GM18858 (cell line): ENCODE results near the gene PTPRN2.
"Not testable (repeated sequence)": the region's sequence is repeated elsewhere in the genome, so short reads cannot be mapped to it uniquely, and the experiment has no call there.

Experiments used
- ATAC-seq: cut with Tn5 transposase; IDR thresholded peaks from one replicate; pipeline ENCODE4 v1.9.1; 2021; ENCODE audit not compliant: unreplicated experiment

Gene PTPRN2

DNA sequence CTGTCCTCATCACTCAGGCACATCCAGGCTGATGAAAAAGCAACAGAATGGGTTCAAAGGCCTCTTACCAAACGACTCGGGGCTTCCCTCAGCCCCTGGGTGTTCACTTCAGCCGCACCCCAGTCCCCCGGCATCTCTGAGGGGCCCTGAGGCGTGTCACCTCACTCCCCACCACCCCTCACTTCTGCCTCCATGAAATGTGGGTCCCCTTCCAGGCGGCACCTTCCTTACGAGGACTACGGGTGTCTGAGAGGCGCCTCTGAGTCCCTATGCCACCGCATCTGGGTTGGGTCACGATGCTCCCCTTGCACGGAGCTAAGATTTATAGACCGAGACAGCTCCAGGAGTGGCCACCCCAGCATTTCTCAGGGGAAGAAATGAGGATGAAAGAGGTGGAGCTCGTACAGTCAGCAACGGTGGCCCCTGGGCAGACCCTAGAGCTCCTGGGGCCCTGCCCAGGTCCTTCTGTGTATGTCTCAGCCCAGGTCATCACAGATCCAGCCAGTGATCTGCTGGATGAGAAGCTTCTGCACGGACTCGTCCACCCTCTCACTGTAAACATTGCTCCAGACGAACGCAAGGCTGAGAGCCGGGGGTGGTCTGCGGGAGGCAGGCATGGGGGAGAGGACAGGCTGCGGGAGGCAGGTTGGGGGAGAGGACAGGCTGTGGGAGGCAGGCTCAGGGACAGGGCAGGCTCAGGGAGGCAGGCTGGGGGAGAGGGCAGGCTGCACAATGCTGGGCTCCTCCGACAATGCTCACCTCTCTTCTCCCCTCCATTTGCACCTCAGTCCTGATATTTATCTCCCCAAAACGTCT is 842.6 kb downstream of the PTPRN2 start:
- ATAC-seq = no peak

DNA sequence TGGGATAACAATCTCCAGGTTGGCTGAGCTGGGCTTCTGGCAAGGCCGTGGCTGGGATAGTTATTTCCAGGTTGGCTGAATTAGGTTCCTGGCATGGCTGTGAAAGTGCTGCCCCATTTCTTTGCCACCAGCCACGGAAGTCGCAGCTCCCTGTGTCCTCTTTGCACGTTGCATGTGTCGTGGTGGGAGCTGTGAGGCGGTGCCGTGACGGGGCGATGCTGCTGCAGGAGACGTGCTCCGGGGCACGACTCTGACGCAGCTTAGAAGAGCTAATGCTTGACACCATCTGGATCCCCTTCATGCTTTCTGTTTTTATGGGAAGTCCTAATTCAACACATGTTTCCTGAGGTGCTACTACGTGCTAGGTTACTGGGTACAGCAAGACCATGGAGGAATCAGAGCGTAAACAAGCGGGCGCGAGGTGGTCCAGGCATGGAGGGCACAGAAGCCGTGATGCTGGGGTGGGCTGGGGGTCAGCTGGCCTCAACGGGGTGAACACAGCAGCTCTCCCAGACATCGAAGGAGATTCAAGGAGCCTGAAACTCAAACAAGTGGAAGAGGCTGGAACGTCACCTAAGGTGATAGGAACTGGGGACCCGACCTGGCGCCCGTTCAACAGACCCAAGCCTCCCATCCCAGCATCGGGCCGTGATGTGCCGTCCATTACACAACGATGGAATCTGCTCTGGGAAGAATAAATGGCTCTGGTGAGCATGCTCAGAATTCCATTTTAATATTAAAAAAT is 843.7 kb downstream of the PTPRN2 start:
- ATAC-seq = no peak

DNA sequence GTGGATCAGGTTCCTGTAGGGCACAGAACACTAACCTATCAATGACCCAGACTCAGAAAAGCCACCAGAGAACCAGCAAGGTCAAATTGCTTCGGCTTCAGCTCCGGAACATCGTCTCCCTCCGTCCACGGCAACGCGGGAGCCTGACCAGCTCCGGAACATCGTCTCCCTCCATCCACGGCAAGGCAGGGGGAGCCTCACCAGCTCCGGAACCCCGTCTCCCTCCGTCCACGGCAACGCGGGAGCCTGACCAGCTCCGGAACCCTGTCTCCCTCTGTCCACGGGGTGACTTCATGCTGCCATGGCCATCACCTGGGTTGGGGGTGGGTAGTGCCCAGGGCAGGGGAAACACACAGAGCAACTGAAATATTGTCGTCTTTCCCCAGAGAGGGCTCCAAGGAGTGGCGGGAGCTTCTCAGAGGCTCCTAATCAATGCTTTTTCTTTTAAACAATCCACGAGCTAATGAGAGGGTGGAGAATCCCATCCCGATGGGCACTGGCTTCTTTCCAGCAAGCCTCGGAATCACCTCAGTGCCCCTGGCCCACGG is 847.3 kb downstream of the PTPRN2 start:
- no peak for ATAC-seq

DNA sequence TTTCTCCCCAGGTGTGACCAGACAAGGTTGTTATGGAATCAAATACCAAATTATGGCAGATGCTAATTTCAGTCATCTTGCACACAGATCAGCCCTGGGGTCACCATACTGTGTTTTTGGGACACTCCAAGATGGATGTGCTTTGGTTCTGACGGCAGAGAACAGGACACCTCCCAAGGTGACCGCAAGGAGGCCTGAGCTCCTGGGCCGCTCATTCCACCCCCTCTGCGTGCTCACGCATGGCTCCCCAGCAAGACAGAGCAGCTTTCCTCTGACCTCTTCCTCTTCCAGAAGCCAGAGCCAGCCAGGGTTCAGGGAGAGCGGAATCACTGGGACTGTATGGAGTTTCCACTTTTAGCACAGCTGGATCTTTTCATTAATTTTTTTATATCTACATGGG is 848.0 kb downstream of the PTPRN2 start:
- no peak for ATAC-seq

DNA sequence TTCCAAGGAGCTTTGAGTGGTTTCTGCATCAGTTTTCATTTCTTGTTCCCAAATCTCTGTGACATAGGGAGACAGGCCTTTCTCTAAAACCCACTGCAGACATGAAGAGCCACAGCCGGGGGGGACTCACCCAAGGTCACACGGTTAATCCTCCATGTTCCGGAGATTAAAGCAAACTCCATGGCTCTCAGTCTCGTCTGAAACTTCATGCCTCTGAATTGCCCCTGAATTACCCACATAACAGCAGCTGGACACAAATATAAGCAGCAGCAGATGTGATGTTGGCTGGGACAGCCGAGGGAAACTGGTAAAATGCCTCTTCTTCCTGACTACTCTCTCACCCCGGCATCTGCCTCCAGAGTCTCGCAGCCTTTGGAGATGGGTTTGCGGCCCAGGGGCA is 848.6 kb downstream of the PTPRN2 start:
- no peak for ATAC-seq

DNA sequence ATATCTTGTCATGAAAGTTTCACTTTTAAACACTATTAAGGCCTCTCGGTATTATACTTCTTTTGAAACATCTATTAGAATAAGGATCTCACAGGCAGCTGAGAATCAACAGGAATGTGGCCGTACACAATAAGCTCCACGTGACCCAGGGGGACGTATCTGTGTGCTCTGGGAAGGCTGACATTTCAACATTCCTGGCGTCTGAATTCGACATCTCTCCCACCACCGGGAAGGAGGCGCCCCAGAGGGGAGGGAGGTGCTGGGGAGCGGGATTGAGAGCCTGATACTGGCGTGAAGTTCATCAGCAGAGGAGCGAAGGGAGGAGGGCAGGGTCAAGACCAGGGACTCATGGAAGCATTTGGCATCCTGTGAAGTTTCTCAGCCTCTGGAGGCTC is 849.6 kb downstream of the PTPRN2 start:
- ATAC-seq = no peak

DNA sequence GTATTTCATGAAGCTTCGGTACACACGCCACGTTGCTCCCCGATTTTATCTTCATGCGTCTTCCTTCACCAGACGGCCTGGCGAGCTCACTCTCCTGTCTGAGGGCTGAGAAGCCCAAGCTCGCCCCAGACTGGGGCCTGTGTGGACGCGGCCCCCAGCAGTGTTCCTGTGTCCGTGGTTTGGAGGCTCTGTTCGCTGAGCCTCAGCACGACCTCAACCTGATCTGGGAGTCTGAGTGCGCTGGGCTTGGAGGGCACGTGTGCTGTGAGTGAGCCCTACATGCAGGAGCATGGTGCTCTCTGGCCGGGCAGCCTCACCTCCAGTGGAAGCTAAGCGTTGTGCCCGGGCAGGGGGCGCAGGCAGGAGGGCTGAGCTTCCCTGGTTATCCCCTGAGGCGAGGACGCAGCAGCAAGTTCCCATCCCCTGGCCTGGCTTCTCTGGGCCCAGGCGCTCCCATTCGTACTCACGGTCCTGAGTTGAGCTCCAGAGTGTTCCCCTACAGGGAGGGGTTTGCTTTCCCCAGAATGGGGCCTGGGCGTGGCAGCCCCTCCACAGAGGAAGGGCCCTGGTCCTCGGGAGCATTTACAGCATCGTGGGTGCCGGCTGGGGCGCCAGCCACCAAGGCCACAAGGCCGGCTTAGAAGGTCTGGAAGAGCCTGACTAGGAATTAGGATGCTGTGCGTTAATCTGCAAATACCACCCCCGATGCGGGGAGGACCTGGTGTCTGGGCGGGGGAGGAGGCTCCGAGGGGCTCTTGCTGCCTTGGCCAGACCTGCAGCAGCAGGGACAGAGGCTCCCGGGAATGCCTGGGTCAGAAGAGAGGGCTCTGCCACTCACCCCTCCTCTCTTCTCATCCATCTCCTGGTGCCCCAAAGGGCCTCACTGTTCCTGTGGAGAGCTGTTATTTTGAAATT is 850.2 kb downstream of the PTPRN2 start:
- no peak for ATAC-seq

DNA sequence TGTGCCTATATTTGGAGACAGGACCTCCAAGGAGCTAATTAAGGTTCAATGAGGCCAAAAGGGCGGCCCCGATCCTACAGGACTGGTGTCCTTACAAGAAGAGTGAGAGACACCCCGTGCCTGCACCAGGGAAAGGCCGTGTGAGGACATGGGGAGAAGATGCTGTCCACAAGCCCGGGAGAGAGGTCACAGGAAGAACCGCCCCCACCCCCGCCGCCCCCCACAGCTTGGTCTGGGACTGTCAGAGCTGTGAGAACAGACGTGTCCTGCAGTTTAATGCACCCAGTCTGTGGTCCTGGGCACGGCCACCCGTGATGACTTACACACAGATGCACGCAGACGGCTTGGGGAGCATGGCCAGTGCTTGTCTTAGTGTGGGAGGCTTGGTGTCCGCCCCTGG is 851.3 kb downstream of the PTPRN2 start:
- ATAC-seq = no peak

DNA sequence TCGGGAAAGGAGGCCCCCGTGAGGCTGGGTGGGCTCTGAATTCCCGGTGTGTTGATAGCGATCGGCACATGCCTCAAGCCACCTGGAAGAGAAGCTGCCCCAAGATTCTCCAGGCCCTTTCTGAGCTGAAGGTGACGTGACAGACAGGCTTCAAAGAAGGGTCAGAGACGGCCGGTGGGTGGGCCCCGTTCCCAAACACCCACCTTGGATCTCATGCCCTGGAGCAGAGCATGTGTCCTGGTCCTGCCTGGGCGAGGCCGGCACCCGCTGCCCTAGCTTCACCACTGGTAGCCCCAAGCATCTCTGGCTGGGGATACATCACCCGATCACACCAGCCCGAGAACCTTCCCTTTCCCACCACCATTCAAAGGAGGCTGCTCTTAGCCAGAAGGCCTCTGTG is 851.8 kb downstream of the PTPRN2 start:
- ATAC-seq = no peak

DNA sequence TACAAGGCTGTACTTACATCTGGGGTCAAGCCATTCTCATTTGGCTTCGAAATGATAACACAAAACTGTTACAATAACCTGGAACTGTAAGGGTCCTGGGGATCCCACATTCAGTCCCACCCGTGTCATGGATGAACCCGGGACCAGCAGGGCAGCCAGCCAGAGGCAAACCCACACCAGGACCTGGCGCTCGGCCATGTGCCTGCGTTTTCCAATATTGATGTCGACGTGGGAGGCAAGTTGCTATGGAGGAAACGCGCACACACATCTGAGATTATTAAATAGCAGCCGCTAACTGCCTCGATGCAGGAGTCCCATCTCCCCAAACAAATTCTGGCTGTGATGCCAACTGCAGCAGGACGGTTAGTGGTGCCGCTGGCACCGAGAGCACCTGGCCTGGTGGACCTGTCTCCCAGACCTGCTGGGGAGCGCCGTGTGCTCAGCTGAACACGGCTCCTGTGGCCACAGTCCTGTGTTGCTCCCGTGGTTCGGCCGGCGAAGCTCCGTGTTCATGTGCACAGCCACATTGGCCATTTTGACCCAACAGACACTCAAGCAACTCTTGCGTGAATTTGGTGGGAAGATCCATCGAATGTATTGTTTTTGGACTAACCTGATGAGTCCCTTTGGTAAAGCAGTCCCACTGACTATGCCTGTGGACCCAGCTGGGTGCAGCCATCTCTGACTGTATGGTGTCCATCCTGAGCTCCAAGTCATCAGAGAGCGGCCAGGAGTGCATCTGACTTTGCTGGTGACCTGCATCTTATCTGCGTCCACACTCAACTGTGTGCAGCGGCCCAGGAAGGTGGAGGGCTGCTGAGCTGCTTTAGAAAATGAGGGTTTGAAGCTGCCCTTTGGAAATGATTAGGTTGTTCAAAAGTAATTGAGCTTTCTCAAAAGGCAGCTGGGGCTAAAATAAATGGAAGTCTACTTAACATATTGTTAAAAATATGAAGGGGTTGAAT is 852.7 kb downstream of the PTPRN2 start:
- no peak for ATAC-seq

DNA sequence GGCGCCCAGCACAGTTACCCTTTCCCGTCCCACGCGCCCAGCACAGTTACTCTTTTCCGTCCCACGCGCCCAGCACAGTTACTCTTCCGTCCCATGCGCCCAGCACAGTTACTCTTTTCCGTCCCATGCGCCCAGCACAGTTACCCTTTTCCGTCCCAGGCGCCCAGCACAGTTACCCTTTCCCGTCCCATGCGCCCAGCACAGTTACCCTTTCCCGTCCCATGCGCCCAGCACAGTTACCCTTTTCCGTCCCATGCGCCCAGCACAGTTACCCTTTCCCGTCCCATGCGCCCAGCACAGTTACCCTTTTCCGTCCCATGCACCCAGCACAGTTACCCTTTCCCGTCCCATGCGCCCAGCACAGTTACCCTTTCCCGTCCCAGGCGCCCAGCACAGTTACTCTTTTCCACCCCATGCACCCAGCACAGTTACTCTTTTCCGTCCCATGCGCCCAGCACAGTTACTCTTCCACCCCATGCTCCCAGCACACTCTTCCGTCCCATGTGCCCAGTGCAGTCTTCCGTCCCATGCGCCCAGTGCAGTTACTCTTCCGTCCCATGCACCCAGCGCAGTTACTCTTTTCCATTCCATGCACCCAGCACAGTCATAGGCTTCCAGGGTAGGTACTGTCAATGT is 853.7 kb downstream of the PTPRN2 start:
- ATAC-seq = not testable (repeated sequence)

DNA sequence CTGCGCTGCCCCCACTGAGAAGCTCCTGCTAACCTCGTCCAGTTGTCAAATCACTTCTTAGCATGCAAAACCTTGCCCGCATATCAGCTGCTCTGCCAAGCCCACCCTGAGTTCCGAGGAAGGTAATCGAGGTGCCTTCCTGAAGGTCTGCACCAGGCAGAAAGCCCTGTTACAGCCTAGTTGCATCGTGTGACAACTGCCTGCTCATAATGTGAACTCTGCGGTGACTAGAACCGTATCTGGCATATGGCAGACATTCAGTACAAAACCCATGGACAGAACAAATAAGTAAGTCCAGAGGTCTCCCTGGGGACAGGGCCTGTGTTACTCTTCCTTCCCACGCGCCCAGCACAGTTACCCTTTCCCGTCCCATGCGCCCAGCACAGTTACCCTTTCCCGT is 856.5 kb downstream of the PTPRN2 start:
- no peak for ATAC-seq

DNA sequence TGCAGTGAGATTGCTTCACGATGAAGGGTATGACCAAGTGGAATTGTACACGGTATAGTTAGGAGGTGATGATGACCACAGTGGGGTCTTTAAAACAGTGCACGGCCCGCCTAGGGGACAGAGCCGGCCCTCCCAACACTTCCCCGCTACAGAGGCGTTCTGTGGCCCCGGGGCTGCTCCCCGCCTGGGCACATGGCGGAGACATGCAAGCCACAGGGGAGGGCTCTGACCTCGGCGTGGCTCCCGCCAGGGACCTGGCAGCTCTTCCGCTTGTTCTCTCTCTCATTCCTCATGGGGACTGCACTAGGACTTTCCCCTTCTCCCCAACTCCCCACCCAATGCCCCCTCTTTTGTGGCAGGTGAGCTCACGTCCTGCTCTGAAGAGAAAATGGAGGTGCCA is 857.0 kb downstream of the PTPRN2 start:
- ATAC-seq = no peak

DNA sequence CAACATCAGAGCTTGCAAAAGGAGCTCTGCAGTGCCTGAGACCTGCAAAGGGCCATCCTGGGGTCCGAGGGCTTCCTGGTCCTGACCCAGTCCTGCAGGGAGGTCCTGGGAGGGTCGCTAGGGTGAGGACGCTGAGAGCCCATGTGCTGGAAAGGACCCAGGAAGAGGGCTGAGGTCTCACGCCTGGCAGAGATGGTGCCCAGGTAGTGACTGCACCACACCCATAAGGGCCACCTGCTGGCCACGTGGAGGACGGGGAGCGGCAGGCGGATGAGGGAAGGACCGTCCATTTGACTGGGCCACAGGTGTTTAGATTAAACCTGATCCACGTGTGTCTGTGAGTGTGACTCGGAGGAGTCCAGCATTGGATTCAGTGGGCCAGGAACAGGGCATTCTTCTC is 858.1 kb downstream of the PTPRN2 start:
- no peak for ATAC-seq

DNA sequence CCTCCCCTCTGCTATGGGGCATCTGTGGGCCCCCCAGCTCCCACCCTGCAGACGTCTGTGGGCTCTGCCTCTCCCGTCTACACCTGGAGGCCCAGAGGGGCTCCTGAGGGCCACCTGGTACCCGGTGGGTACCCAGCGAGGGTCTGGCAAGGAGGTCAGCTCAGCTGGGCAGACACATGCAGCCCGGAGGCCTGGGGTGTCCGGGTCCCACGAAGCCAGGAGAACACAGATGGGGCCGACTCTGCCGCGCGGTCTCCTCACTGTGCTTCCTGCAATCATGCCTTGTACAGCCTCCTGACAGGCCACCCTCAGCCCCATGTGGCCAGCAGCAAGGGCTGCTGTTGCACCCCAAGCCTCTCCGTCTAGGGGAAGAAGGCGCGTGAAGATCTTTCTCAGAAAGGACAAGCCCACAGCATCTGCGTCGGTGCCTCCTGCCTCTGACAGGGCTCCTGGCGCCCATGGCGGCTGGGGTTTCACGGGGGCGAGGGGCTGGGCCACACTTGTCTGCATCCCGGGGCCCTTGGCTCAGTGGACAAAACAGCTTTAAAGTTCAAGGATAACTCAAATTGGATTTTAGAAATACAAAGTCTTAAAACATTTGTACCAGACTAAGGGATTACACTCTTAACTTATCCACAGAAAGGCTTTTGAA is 859.5 kb downstream of the PTPRN2 start:
- ATAC-seq = no peak

DNA sequence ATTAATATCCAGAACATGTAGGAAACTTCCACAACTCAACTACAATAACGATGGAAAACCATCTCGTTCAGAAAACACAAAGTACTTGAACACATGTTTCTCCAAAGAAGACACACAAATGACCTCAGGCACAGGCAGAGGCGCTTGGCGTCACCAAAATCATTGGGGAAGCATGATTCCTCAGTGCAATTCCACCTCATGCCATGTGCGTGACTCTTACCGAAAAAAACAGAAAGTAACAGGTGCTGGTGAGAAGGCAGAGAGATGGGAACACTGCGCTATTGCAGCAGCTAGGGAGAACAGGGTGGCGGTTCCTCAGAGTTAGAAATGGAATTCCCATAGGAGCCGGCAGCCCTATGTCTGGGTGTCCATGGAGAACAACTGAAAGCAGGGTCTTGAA is 860.9 kb downstream of the PTPRN2 start:
- ATAC-seq = no peak

DNA sequence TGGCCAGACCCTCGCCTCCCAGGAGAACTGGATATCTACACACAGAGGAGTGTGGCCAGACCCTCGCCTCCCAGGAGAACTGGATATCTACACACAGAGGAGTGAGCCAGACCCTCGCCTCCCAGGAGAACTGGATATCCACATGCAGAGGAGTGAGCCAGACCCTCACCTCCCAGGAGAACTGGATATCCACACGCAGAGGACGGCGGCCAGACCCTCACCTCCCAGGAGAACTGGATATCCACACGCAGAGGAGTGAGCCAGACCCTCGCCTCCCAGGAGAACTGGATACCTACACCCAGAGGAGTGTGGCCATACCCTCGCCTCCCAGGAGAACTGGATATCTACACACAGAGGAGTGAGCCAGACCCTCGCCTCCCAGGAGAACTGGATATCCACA is 862.3 kb downstream of the PTPRN2 start:
- not testable (repeated sequence) for ATAC-seq

DNA sequence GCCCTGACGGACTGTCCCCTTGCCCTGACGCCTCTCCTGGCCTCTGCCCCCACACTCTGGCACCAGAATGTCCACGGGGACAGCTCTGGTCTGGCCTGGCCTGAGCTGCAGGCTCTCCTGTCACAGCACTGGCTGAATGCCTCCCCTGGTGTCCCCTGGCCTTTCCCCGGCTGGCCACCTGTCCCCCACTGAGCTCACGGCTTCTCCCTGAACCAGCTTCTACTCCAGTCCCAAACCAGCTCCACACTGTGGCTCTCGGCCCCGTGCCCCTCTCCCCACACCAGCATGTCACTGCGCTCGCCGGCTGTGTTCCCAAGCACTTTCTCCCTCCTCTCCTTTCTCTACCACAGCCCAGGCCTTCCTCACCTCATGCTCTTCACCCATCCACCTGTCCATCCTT is 864.4 kb downstream of the PTPRN2 start:
- no peak for ATAC-seq
